ENCODE data around the gene ARID5B.

The ARID5B gene

DNA sequence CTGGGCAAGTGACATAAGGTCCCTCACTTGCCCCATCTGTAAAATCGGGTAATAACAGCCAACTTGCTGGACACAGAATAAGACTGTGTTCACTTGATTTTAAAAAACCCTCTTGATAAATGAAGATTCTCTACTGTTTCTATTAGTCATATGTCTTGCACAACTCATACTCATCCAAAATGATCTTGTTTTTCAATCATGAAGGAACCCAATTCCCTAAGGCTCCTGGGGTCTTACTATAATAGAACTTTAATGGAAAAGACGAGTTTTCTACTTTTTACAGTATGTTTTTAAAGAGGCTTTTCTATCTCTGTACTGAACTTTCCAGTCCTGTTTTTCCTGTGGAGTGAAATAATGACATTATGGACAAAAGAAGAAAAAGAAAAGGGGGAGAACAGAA is 103.8 kb downstream of the ARID5B start:
- H3K9me3 ChIP-seq (ENCODE audit: control insufficient read depth, insufficient read depth, low read depth, low read length), result no peaks in the 10 kb centered on the region
- ChIA-PET POLR2A (no interaction called here), CTCF (no interaction called here)
- no peak overlapping the region for H3K27ac ChIP-seq (ENCODE audit: extremely low read depth, low read depth, low read length)
- H3K4me3 ChIP-seq (ENCODE audit: low read depth, low read length), result no peak overlapping the region
- H3K36me3 ChIP-seq (ENCODE audit: control insufficient read depth in 2 of 2, insufficient read depth in 1 of 2, low read length in 2 of 2), result no peaks in the 10 kb centered on the region
- TF ChIP-seq SCRT1 (tag by site-specific recombination; IDR thresholded peaks at IDR 0.05; ENCODE audit: borderline replicate concordance) (no peak), TRIM28 (IDR thresholded peaks at IDR 0.05; ENCODE audit: borderline replicate concordance, low read length) (no peak), ZNF433 (tag by site-specific recombination; IDR thresholded peaks at IDR 0.05; ENCODE audit: low read depth) (no peak), ZNF146 (tag by site-specific recombination; IDR thresholded peaks at IDR 0.05) (no peak)
- TF ChIP-seq, protein P1, sequence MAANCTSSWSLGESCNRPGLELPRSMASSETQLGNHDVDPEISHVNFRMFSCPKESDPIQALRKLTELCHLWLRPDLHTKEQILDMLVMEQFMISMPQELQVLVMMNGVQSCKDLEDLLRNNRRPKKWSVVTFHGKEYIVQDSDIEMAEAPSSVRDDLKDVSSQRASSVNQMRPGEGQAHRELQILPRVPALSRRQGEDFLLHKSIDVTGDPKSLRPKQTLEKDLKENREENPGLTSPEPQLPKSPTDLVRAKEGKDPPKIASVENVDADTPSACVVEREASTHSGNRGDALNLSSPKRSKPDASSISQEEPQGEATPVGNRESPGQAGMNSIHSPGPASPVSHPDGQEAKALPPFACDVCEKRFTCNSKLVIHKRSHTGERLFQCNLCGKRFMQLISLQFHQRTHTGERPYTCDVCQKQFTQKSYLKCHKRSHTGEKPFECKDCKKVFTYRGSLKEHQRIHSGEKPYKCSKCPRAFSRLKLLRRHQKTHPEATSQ (tag by site-specific recombination; IDR thresholded peaks at IDR 0.05), result no peak
- peaks cover 4% of the 10 kb centered on the region; the same call in 1 of the 2 replicates for H3K4me1 ChIP-seq (ENCODE audit: control insufficient read depth, insufficient read depth, low read length)

DNA sequence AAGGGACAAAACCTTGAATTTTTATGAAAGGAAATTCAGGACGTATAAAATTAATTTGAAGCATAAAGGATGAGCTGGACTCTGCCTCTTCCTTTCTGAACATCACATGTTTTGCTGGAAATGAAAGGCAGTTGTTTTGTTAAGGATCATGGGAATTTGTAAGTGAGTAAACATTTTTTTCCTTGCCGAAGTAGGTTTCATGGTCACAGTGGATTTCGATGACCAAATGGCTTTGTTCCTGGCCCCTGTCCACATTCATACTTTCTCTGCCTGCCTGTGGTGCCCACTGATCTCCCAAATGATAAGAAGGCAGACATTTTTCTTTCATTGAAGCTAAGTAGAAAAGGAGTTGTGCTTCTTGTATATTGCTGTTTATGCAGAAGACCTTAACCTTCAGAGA is 104.2 kb downstream of the ARID5B start:
- POLR2A ChIA-PET, result no interaction called here
- TF ChIP-seq ZNF174 (tag by site-specific recombination; IDR thresholded peaks at IDR 0.05) (no peak), ZNF354C (tag by site-specific recombination; IDR thresholded peaks at IDR 0.05; ENCODE audit: borderline replicate concordance, low read depth) (no peak), ZNF211 (tag by site-specific recombination; IDR thresholded peaks at IDR 0.05; ENCODE audit: low read depth) (no peak), ZNF132 (tag by site-specific recombination; IDR thresholded peaks at IDR 0.05; ENCODE audit: borderline replicate concordance) (no peak), ZNF473 (tag by site-specific recombination; IDR thresholded peaks at IDR 0.05) (no peak), ZNF677 (tag by site-specific recombination; IDR thresholded peaks at IDR 0.05) (no peak), OVOL3 (tag by site-specific recombination; IDR thresholded peaks at IDR 0.05) (no peak), BCL11A (tag by site-specific recombination; IDR thresholded peaks at IDR 0.05; ENCODE audit: low read depth) (no peak), ZNF169 (tag by site-specific recombination; IDR thresholded peaks at IDR 0.05) (no peak)
- TF ChIP-seq, protein P2, sequence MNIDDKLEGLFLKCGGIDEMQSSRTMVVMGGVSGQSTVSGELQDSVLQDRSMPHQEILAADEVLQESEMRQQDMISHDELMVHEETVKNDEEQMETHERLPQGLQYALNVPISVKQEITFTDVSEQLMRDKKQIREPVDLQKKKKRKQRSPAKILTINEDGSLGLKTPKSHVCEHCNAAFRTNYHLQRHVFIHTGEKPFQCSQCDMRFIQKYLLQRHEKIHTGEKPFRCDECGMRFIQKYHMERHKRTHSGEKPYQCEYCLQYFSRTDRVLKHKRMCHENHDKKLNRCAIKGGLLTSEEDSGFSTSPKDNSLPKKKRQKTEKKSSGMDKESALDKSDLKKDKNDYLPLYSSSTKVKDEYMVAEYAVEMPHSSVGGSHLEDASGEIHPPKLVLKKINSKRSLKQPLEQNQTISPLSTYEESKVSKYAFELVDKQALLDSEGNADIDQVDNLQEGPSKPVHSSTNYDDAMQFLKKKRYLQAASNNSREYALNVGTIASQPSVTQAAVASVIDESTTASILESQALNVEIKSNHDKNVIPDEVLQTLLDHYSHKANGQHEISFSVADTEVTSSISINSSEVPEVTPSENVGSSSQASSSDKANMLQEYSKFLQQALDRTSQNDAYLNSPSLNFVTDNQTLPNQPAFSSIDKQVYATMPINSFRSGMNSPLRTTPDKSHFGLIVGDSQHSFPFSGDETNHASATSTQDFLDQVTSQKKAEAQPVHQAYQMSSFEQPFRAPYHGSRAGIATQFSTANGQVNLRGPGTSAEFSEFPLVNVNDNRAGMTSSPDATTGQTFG (tag by site-specific recombination; IDR thresholded peaks at IDR 0.05; ENCODE audit: borderline replicate concordance), result no peak
- H3K27ac ChIP-seq (ENCODE audit: extremely low read depth, low read depth, low read length), result no peak overlapping the region

DNA sequence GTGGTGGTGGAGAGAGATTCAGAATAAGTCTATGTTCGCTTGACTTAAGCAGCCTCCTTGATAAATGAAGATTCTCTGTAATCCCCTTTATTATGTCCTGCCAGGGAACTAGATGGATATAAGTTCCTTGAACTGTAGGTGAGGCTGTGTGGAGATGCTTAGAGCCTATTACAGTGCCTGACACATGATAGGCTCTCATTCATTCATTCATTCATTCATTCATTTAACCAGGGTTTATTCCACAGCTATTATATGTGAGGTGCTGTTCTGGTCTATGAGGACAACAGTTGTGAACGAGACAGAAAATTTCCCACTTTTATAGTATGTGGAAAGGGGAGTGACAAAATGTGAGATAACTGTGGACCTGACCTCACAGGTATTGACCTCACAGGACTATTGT is 105.6 kb downstream of the ARID5B start:
- H3K4me3 ChIP-seq (ENCODE audit: low read depth, low read length), result no peak overlapping the region
- ChIA-PET POLR2A (no interaction called here), CTCF (interaction anchor here (0.6 kb wide), 1 partner anchor 754 kb away, joined by 4 read pairs; no protein-coding TSS in a partner anchor)
- peaks cover 0 to 3% of the 10 kb centered on the region in 2 experiments; a peak in 1 of 3 replicates for H3K36me3 ChIP-seq (ENCODE audit: control insufficient read depth in 2 of 2, insufficient read depth in 1 of 2, low read length in 2 of 2)
- H3K9me3 ChIP-seq (ENCODE audit: control insufficient read depth, insufficient read depth, low read depth, low read length), result no peaks in the 10 kb centered on the region
- no peak overlapping the region for H3K27ac ChIP-seq (ENCODE audit: extremely low read depth, low read depth, low read length)
- peaks cover 4% of the 10 kb centered on the region; the same call in 1 of the 2 replicates for H3K4me1 ChIP-seq (ENCODE audit: control insufficient read depth, insufficient read depth, low read length)
- no peak for TF ChIP-seq ZNF335 (tag by site-specific recombination; conservative IDR thresholded peaks at IDR 0.05)
- TF ChIP-seq ZNF169 (tag by site-specific recombination; IDR thresholded peaks at IDR 0.05), result no peak
- no peak for TF ChIP-seq ZNF174 (tag by site-specific recombination; IDR thresholded peaks at IDR 0.05)
- no peak for TF ChIP-seq ZXDB (tag by site-specific recombination; IDR thresholded peaks at IDR 0.05)
- TF ChIP-seq, protein P3, sequence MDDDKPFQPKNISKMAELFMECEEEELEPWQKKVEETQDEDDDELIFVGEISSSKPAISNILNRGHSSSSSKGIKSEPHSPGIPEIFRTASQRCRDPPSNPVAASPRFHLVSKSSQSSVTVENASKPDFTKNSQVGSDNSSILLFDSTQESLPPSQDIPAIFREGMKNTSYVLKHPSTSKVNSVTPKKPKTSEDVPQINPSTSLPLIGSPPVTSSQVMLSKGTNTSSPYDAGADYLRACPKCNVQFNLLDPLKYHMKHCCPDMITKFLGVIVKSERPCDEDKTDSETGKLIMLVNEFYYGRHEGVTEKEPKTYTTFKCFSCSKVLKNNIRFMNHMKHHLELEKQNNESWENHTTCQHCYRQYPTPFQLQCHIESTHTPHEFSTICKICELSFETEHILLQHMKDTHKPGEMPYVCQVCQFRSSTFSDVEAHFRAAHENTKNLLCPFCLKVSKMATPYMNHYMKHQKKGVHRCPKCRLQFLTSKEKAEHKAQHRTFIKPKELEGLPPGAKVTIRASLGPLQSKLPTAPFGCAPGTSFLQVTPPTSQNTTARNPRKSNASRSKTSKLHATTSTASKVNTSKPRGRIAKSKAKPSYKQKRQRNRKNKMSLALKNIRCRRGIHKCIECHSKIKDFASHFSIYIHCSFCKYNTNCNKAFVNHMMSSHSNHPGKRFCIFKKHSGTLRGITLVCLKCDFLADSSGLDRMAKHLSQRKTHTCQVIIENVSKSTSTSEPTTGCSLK (tag by site-specific recombination; IDR thresholded peaks at IDR 0.05), result no peak
- TF ChIP-seq ZNF391 (tag by site-specific recombination; IDR thresholded peaks at IDR 0.05; ENCODE audit: borderline replicate concordance, low read depth), result no peak
- TF ChIP-seq ZNF155 (tag by site-specific recombination; IDR thresholded peaks at IDR 0.05), result no peak
- no peak for TF ChIP-seq OVOL3 (tag by site-specific recombination; IDR thresholded peaks at IDR 0.05)
- TF ChIP-seq, protein P4, sequence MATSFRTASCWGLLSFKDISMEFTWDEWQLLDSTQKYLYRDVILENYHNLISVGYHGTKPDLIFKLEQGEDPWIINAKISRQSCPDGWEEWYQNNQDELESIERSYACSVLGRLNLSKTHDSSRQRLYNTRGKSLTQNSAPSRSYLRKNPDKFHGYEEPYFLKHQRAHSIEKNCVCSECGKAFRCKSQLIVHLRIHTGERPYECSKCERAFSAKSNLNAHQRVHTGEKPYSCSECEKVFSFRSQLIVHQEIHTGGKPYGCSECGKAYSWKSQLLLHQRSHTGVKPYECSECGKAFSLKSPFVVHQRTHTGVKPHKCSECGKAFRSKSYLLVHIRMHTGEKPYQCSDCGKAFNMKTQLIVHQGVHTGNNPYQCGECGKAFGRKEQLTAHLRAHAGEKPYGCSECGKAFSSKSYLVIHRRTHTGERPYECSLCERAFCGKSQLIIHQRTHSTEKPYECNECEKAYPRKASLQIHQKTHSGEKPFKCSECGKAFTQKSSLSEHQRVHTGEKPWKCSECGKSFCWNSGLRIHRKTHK (tag by site-specific recombination; IDR thresholded peaks at IDR 0.05), result no peak
- no peak for TF ChIP-seq ZSCAN23 (tag by site-specific recombination; IDR thresholded peaks at IDR 0.05)
- no peak for TF ChIP-seq ZNF140 (tag by site-specific recombination; IDR thresholded peaks at IDR 0.05)
- no peak for TF ChIP-seq ZNF768 (tag by site-specific recombination; IDR thresholded peaks at IDR 0.05)
- TF ChIP-seq ZNF660 (tag by site-specific recombination; IDR thresholded peaks at IDR 0.05), result no peak

More for the DNA sequence above, 104.2 kb downstream of the ARID5B start:
- Histone ChIP-seq H3K4me1 (ENCODE audit: control insufficient read depth, insufficient read depth, low read length) (peaks cover 4% of the 10 kb centered on the region; the same call in 1 of the 2 replicates), H3K4me3 (ENCODE audit: low read depth, low read length) (no peak overlapping the region), H3K9me3 (ENCODE audit: control insufficient read depth, insufficient read depth, low read depth, low read length) (no peaks in the 10 kb centered on the region), H3K36me3 (ENCODE audit: control insufficient read depth in 2 of 2, insufficient read depth in 1 of 2, low read length in 2 of 2) (no peaks in the 10 kb centered on the region)
- CTCF ChIA-PET, result no interaction called here

All from HEK293 (cell line).